T-helper 2 cell treated with Interferon-gamma antibody and Interleukin-4, amounts not matched to agents 5 μg/mL and 100 μg/mL, for 36 hours (primary cell): ENCODE results near the gene ADAMTS13.

Experiments
- DNase-seq: peaks from one replicate; pipeline ENCODE4 v3.0.0; 2021; ENCODE audit warnings: low spot score
- H3K27ac Mint-ChIP-seq: one replicate; pipeline ENCODE4 v1.8.0; 2021; ENCODE audit warnings: mild to moderate bottlenecking, mixed read lengths
- H3K27me3 Mint-ChIP-seq: one replicate; pipeline ENCODE4 v1.8.0; 2021; ENCODE audit warnings: low read depth, mixed read lengths
- H3K36me3 Mint-ChIP-seq: one replicate; pipeline ENCODE4 v1.8.0; 2021; ENCODE audit warnings: low read depth, mixed read lengths
- H3K4me1 Mint-ChIP-seq: one replicate; pipeline ENCODE4 v1.8.0; 2021; ENCODE audit warnings: low read depth, mixed read lengths
- H3K4me3 Mint-ChIP-seq: one replicate; pipeline ENCODE4 v1.8.0; 2022; ENCODE audit warnings: mild to moderate bottlenecking, moderate library complexity, mixed read lengths
- H3K9me3 Mint-ChIP-seq: one replicate; pipeline ENCODE4 v1.8.0; 2021; ENCODE audit warnings: mixed read lengths

The ADAMTS13 gene

DNA sequence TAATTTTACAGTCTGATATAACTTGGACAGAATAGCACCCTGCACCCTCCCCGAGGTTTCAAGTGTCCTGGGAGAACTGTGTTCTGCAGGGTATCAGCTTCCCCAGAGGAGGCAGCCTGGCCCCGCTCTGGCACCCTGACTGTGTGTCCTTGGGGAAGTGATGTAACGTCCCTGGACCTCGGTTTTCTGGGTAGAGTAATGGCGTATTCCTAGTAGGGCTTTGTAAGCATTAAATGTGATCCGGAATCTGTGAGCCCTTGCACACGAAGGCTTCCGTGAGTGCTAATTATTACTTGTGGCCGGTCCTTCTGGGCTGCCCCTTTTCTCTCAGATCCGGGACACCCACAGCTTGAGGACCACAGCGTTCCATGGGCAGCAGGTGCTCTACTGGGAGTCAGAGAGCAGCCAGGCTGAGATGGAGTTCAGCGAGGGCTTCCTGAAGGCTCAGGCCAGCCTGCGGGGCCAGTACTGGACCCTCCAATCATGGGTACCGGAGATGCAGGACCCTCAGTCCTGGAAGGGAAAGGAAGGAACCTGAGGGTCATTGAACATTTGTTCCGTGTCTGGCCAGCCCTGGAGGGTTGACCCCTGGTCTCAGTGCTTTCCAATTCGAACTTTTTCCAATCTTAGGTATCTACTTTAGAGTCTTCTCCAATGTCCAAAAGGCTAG, 36.6 kb downstream of the ADAMTS13 start:
- DNase-seq = no peak
- no peak overlapping the region for H3K27ac Mint-ChIP-seq
- H3K4me1 Mint-ChIP-seq = peaks cover 2% of the 10 kb centered on the region
- H3K9me3 Mint-ChIP-seq = no peaks in the 10 kb centered on the region
- H3K36me3 Mint-ChIP-seq = no peaks in the 10 kb centered on the region
- peaks cover 10% of the 10 kb centered on the region for H3K27me3 Mint-ChIP-seq
- peak overlapping the region; percentile 90 for H3K4me3 Mint-ChIP-seq

DNA sequence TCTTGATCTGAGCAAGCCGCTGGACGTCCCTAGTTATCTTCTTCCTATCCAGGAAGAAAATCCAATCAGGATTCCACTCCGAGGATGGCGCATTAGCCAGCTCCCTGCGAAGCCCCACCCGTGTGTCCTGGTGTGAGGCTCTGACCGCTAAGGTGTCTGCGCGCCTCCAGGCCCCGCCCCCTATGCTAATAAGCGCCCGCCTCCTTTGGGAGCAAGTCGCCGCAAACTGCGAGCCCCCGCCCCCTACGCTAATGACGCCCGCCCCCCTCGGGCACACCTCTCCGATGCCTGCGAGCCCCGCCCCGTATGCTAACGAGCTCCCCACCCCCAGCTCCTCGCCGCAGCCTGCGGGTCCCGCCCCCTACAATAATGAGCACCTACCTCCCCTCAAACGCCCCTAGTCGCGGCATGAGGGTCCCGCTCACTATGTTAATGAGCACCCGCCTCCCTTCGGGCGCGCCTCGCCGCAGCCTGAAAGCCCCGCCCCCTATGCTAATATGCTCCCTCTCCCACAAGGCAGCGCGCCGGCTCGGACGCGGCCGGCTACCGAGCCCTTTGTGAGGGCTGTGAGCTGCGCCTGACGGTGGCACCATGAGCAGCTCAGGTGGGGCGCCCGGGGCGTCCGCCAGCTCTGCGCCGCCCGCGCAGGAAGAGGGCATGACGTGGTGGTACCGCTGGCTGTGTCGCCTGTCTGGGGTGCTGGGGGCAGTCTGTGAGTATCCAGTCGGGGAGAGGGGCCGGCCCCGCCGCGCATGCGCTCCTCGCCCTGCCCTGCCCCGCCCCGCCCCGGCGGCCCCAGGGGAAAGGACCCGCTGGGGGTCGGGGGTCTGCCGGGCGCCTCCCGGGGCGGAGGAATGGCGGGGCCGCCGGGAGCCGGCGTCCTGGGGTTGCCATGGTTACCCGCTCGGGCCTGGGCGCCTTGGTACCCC, 37.6 kb downstream of the ADAMTS13 start, which contains the start of gene CACFD1:
CACFD1 (plus strand) TSS at position 503 of the 929 bp plus-strand sequence; CDS start at position 592, 89 bp downstream.
- Mint-ChIP-seq H3K27ac (peak within 1 kb of the TSS; percentile 78), H3K4me3 (peak within 1 kb of the TSS; percentile 90), H3K9me3 (no peaks in the 10 kb centered on the region), H3K27me3 (peaks cover 10% of the 10 kb centered on the region), H3K36me3 (no peaks in the 10 kb centered on the region), H3K4me1 (peaks cover 2% of the 10 kb centered on the region)
- DNase-seq = peak; percentile 84

DNA sequence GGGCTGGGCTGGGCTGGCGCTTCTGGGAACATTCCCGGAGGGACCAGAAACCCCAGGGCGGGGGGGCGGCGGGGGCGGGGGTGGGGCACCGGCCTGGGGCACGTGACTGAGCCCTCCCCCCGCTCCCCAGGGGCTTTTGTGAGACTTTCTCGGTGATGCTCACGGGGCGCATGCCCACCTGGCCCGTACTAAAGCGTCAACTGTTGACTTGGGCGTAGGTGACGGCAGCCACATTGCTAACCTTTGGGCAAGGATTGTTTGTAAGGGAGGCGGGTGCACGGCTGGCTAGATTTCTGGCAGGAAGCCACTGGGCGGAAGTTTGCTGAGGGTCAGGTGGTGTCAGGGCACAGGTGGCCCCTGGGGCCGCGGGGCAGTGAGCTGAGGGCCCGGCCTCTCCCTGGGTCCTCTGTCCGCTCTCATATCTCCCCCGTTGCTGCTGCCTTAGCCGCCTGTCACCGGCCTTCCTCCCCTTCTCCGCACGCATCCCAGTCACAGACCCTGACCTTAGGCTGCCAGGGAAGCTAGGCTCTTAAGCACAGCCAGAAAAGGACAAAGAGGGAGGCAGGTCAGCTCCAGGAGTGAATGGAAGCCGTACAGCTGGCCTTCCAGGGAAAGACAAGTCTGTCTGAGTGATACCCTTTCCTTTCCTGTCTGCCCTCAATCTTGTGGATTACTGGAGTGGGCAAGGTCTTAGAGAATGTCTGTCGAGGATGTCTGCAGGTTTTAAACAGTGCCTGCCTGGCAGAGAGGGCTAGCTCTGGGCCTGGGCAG, 38.4 kb downstream of the ADAMTS13 start:
- H3K27me3 Mint-ChIP-seq = peaks cover 10% of the 10 kb centered on the region
- no peak overlapping the region for H3K27ac Mint-ChIP-seq
- no peak for DNase-seq
- H3K4me3 Mint-ChIP-seq = peak overlapping the region; percentile 58
- H3K9me3 Mint-ChIP-seq = no peaks in the 10 kb centered on the region
- H3K4me1 Mint-ChIP-seq = peaks cover 2% of the 10 kb centered on the region
- H3K36me3 Mint-ChIP-seq = no peaks in the 10 kb centered on the region

DNA sequence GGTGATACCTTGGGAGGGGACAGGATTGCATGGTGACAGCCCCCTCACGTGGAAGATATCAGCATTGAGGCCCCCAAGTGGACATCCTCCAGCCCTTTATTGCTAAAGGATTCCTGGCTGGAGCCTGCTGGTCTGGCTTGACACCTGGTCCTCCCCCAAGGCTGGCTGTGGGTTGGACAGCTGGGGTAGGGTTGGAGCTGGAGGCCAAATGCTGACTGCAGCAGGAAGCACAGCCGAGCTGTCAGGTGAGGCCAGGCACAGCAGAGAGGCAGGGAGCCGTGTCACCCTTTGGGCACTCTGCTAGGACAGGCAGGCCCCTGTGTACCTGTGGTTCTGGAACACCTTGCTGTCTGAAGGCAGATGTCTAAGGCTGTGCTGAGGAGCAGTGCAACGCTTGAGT, 39.8 kb downstream of the ADAMTS13 start:
- no peak overlapping the region for H3K27ac Mint-ChIP-seq

DNA sequence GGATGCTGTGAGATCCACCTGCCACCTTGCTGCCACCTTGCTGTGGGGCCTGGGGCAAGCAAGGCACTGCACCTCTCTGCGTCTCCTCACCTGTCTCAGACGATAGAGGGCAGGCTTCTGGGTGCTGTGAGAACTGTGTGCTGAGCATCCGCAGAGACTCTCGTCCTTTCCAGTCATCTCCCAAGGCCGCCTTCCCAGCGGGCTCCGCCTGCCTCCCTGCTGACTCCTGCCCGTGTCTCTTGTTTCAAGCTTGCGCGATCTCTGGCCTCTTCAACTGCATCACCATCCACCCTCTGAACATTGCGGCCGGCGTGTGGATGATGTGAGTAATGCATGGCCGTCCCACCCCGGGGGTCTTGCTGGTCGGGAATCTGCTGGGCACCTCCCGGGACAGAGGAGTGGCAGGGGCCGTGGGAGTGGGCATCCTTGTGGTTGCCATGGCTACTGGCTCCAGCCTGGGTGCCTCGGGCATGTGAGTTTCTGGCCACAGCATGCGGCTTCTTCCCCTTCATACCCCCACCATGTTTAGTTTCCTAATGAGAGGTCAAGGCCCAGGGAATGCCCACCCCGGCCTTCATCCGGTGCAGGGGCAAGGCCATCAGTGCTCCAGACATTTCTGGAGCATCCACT, 41.2 kb downstream of the ADAMTS13 start:
- no peak overlapping the region for H3K4me3 Mint-ChIP-seq
- peaks cover 2% of the 10 kb centered on the region for H3K4me1 Mint-ChIP-seq
- H3K27me3 Mint-ChIP-seq = peaks cover 10% of the 10 kb centered on the region
- H3K36me3 Mint-ChIP-seq = no peaks in the 10 kb centered on the region
- H3K27ac Mint-ChIP-seq = no peak overlapping the region
- no peaks in the 10 kb centered on the region for H3K9me3 Mint-ChIP-seq
- no peak for DNase-seq

More for the DNA sequence above, 39.8 kb downstream of the ADAMTS13 start:
- Mint-ChIP-seq H3K27me3 (peaks cover 10% of the 10 kb centered on the region), H3K4me3 (no peak overlapping the region), H3K4me1 (peaks cover 2% of the 10 kb centered on the region), H3K36me3 (no peaks in the 10 kb centered on the region), H3K9me3 (no peaks in the 10 kb centered on the region)
- DNase-seq = no peak

DNA sequence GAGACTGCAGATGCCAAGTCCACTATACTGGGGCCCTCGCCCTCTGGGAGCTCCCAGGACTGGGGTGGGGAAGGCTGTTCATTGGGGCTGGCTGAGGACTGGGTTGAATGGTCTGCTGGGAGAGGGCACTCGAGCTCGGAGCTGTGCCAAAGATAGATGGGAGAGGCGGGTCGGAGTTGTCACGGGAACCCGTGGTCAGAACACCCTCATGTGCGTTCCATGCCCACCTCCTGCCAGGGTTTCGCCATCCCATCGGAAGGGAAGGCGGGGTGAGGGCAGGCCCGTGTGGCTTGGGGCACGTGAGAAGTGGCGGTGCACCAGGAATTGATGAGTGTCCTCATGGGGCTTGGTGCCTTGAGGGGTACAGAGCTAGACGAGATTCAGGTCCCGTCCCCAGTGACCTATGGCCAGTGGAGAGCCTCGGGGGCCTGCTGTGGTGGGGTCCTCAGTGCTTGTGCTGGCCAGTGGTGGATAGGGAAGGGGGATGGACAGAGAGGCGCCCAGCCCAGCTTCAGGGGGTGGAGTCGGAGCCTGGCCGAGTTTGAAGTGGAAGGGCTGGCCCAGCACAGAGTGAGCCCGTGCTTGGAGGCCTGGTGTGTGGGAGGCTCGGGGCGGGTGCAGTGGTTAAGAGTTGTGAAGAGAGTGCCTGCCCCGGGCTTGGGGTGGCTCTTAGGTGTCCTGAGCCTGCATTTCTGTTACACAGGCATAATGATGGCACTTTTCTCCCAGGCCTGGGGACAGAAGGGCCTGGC, 41.9 kb downstream of the ADAMTS13 start:
- peaks cover 10% of the 10 kb centered on the region for H3K27me3 Mint-ChIP-seq
- H3K4me3 Mint-ChIP-seq = no peak overlapping the region
- peaks cover 2% of the 10 kb centered on the region for H3K4me1 Mint-ChIP-seq
- no peak overlapping the region for H3K27ac Mint-ChIP-seq
- no peak for DNase-seq
- H3K9me3 Mint-ChIP-seq = no peaks in the 10 kb centered on the region
- no peaks in the 10 kb centered on the region for H3K36me3 Mint-ChIP-seq

DNA sequence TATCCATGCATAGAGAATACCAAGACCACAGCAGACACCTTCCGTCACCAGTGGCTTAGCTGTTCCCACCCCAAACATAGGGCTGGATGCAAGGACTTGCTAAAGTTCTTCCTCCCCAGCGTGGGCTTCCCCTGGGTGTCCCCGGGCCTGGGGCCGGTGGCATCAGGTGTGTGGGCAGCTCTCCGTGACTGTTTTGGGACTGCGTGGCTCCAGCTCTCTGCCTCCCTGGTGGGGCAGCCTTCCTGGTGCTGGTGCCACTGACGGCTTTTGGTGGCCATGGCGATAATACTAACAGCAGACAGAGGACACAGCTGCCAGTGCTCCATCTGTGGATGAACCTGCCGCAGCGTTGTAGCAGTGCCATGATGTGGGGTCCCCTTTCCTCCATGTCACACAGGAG, 42.5 kb downstream of the ADAMTS13 start:
- H3K4me1 Mint-ChIP-seq = peaks cover 2% of the 10 kb centered on the region
- no peak overlapping the region for H3K27ac Mint-ChIP-seq
- DNase-seq = no peak
- H3K36me3 Mint-ChIP-seq = no peaks in the 10 kb centered on the region
- H3K9me3 Mint-ChIP-seq = no peaks in the 10 kb centered on the region
- peaks cover 10% of the 10 kb centered on the region for H3K27me3 Mint-ChIP-seq
- H3K4me3 Mint-ChIP-seq = no peak overlapping the region

DNA sequence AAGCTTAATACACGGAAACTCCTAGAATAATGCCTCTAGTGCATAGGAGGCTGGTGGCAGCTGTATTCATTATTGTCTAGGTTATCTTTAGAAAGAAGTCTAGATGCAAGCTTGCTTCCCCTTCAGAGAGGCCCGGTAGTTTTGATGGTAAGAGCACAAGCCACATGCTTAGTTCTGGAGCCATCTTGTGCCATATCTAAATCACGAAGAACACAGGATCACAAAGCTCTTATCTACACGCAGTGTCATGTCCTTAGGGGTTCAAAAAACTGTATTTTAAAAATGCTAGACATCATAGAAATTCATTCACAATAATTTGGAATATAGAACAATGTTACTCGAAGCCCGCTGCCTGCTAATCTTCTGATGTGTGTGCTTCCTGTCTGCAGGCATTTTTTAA, 43.8 kb downstream of the ADAMTS13 start:
- DNase-seq = no peak
- Mint-ChIP-seq H3K36me3 (no peaks in the 10 kb centered on the region), H3K9me3 (no peaks in the 10 kb centered on the region), H3K4me3 (no peak overlapping the region), H3K27me3 (peaks cover 7% of the 10 kb centered on the region), H3K27ac (no peak overlapping the region), H3K4me1 (no peaks in the 10 kb centered on the region)

DNA sequence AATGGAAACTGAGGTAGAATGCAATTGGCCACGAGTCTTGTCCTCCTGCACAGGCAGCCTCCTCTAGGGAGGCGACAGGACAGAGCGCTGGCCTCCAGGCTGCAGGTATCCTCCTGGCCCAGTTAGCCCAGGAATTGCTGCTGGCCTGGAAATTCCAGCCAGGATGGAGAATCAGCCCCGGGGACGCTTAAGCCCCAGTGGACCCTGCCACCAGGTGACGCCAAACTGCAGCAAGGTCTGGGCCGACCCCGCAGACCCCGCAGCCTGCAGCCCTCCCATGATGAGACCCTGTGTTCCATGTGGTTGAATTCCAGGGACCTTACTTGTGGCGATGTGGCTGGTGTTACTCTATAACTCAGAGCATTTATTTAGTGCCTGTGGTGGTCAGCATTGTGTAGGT, 44.9 kb downstream of the ADAMTS13 start:
- Mint-ChIP-seq H3K4me3 (no peak overlapping the region), H3K9me3 (no peaks in the 10 kb centered on the region), H3K27me3 (no peaks in the 10 kb centered on the region), H3K27ac (no peak overlapping the region), H3K4me1 (no peaks in the 10 kb centered on the region), H3K36me3 (no peaks in the 10 kb centered on the region)
- no peak for DNase-seq

DNA sequence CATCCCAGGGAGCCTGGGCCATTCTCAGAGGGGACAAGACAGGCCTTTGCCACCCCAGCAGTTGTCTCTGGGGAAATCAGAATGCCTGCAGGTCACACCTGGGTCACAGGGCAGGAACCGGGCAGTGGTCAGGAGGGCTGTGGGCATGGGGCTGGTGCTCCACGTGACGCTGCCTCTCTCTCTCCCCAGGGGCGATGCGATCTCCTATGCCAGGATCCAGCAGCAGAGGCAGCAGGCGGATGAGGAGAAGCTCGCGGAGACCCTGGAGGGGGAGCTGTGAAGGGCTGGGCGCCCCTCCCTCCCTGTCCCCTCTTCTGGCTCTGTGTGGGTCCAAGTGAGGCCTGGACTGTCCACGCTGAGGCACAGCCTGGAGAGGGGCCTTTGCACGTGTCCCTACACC, 46.2 kb downstream of the ADAMTS13 start:
- Mint-ChIP-seq H3K36me3 (no peaks in the 10 kb centered on the region), H3K4me1 (no peaks in the 10 kb centered on the region), H3K4me3 (no peak overlapping the region), H3K9me3 (no peaks in the 10 kb centered on the region), H3K27ac (no peak overlapping the region), H3K27me3 (no peaks in the 10 kb centered on the region)
- no peak for DNase-seq

DNA sequence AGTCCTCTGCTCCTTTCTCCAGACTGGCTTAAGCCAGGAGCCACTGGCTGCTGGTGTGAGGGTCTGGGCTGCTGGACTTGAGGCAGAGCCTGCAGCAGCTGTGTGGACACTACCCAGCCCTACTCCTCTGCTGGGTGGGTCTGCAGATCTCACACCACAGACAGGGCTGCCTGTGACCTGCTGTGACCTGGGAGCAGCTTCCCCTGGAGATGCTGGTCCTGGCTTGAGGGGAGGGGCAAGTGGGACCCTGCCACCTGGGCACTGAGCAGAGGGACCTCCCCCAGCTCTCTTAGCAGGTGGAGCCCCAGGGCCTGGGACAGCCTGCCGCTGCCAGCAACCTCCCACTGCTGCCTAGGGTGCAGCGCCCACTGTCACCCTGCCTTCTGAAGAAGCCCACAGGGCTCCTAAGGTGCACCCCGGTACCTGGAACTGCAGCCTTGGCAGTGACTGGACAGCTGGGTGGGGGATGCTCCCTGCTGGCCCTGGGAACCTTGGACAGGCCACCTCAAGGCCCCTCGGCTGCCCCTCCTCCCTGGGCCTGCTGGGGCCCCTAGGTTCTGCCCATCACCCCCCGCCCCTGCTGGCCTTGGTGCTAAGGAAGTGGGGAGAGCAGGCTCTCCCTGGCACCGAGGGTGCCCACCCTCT, 46.7 kb downstream of the ADAMTS13 start:
- Mint-ChIP-seq H3K27me3 (no peaks in the 10 kb centered on the region), H3K36me3 (no peaks in the 10 kb centered on the region), H3K4me1 (no peaks in the 10 kb centered on the region), H3K4me3 (no peak overlapping the region), H3K27ac (no peak overlapping the region), H3K9me3 (no peaks in the 10 kb centered on the region)
- DNase-seq = no peak

DNA sequence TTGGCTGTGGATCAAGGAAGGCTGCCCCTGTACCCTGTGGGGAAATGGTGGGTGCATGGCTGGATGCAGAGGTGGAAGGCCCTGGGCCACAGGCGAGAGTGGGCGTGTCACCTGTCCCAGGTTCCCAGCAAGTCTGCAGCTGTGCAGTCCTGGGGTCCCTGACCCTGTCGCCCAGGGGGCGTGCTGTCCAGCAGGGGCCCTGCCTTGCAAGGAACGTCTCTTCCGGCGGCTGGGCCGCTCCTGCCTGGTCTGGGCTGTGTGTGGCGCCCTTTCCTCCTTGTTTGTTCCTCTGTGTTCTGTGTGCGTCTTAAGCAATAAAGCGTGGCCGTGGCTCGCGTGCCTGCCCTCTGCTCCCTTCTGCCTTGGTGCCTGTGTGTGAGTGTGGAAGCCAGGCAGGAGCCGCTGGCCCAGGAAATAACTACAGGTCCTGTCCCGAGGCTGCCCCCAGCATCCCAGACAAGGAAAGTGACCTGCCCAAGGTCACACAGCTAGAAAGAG, 48.3 kb downstream of the ADAMTS13 start:
- Mint-ChIP-seq H3K4me3 (no peak overlapping the region), H3K9me3 (no peaks in the 10 kb centered on the region), H3K27me3 (no peaks in the 10 kb centered on the region), H3K27ac (no peak overlapping the region), H3K4me1 (peaks cover 3% of the 10 kb centered on the region), H3K36me3 (no peaks in the 10 kb centered on the region)
- no peak for DNase-seq
